Measurements from ENCODE around the gene CRIP3.

Gene CRIP3

GRCh38 chr6:43291708-43292107, 16.9 kb downstream of the CRIP3 start:
- peaks cover 3% of the 10 kb centered on the region for H3K27me3 ChIP-seq (ENCODE audit: insufficient read depth, low read length)
- H3K9me3 ChIP-seq (ENCODE audit: low read length), result no peaks in the 10 kb centered on the region
- no peak overlapping the region for H3K4me3 ChIP-seq (ENCODE audit: low read length)
- peaks cover 2% of the 10 kb centered on the region for H3K4me1 ChIP-seq (ENCODE audit: insufficient read depth, low read length)
- H2AFZ ChIP-seq (ENCODE audit: low read depth, low read length), result no peak overlapping the region
- H3K36me3 ChIP-seq (ENCODE audit: insufficient read depth, low read length), result no peaks in the 10 kb centered on the region

DNA sequence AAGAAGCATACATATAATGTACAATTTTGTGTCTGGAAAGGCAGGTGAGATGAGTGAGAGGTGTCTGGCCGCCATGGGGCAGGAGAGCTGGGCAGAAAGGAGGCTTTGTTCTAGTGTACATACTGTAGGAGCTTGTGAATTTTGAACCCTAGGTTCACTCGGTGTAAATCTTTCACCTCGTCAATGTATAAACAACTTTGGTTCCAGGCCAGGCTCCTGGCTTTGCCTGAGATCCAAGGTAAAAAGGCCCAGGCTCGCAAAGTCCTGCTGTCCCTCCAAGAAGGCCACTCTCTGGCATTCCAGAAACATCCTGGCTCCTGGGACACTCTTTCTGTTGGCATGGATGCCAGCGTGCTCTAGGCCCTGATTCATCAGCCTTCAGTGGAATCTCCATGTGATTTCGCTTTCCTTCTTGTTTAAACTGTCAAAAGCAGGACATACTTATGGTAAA, 17.7 kb downstream of the CRIP3 start:
- Histone ChIP-seq H3K4me3 (ENCODE audit: low read length) (no peak overlapping the region), H3K9me3 (ENCODE audit: low read length) (no peaks in the 10 kb centered on the region)

DNA sequence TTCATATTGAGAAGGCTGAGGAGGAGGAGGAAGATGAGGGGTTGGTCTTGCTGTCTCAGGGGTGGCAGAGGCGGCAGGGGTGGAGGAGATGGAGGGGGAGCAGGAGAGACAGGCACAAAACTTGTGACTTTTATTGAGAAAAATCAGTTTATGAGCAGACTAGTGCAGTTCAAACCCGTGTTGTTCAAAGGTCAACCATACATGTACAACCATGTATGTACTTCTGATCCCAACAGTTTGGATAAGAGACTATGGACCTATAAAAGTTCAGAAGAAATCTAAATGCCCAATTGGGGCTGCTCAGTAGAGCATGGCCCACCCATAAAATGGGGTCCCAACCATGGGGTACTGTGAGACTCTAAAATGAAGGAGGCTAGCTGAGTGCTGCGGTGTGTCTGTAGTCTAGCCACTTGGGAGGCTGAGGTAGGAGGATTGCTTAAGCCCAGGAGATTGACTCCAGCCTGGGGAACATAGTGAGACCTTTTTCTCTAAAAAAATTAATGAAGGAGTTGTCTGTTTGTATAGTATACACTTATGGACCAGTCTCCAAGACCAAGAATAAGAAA, 18.2 kb downstream of the CRIP3 start:
- Histone ChIP-seq H2AFZ (ENCODE audit: low read depth, low read length) (no peak overlapping the region), H3K9me3 (ENCODE audit: low read length) (no peaks in the 10 kb centered on the region), H3K4me3 (ENCODE audit: low read length) (no peak overlapping the region), H3K27me3 (ENCODE audit: insufficient read depth, low read length) (peaks cover 3% of the 10 kb centered on the region), H3K36me3 (ENCODE audit: insufficient read depth, low read length) (no peaks in the 10 kb centered on the region), H3K4me1 (ENCODE audit: insufficient read depth, low read length) (no peaks in the 10 kb centered on the region)

More for the DNA sequence above, 17.7 kb downstream of the CRIP3 start:
- no peak overlapping the region for H2AFZ ChIP-seq (ENCODE audit: low read depth, low read length)
- no peaks in the 10 kb centered on the region for H3K36me3 ChIP-seq (ENCODE audit: insufficient read depth, low read length)
- H3K27me3 ChIP-seq (ENCODE audit: insufficient read depth, low read length), result peaks cover 3% of the 10 kb centered on the region
- no peaks in the 10 kb centered on the region for H3K4me1 ChIP-seq (ENCODE audit: insufficient read depth, low read length)

DNA sequence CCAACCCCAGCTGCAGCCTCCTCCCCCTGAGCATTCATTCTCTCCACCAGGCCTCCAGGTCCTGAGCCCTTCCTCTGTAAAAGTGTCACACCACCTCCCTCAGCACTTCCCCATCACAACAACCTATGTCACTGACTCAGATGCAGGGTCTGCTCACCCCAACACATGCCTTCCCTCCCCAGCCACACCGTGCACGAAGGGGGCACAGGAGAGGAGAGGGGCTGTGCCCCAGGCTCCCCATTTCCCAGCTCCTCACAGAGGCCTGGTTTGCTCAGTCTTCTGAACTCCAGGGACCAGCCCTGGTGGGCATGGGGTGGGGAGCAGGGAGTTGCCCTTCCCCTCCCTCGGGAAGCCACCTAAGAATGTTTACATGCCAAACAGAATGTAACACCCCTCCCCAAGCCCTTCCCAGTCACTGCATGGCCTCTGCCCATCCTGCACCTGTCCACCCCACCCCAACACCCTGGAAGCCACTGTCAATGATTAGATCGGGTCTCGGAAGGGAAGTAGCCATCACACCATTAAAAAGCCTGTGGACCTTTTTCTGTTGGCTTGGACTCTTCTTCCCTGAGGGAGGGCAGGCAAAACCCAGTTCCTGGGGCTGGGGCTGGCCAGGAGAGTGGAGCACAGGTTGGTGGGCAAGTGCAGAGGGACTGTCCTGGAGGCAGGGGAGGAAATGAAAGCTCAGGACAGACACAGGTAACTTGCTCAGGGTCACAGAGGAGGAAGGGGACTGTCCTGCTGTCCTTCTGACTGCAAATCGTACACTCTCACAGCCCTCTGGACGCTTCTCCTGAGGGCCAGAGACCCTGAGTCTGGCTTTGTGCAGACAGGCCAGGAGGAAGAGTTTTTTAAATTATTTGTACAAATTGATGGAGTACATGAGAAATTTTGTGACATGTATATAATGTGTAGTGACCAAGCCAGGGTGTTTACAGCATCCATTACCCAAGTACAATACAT, 20.6 kb downstream of the CRIP3 start:
- Histone ChIP-seq H3K27me3 (ENCODE audit: insufficient read depth, low read length) (peaks cover 3% of the 10 kb centered on the region), H3K4me3 (ENCODE audit: low read length) (no peak overlapping the region), H3K36me3 (ENCODE audit: insufficient read depth, low read length) (no peaks in the 10 kb centered on the region), H2AFZ (ENCODE audit: low read depth, low read length) (no peak overlapping the region), H3K4me1 (ENCODE audit: insufficient read depth, low read length) (no peaks in the 10 kb centered on the region), H3K9me3 (ENCODE audit: low read length) (no peaks in the 10 kb centered on the region)

- Histone ChIP-seq H3K4me1 (ENCODE audit: insufficient read depth, low read length) (no peaks in the 10 kb centered on the region), H2AFZ (ENCODE audit: low read depth, low read length) (no peak overlapping the region), H3K36me3 (ENCODE audit: insufficient read depth, low read length) (no peaks in the 10 kb centered on the region), H3K9me3 (ENCODE audit: low read length) (no peaks in the 10 kb centered on the region), H3K27me3 (ENCODE audit: insufficient read depth, low read length) (peaks cover 3% of the 10 kb centered on the region), H3K4me3 (ENCODE audit: low read length) (no peak overlapping the region)
These were observed 21.5 kb downstream of the CRIP3 start for GRCh38 chr6:43286980-43287716.

GRCh38 chr6:43286456-43286979, 22.1 kb downstream of the CRIP3 start:
- no peaks in the 10 kb centered on the region for H3K9me3 ChIP-seq (ENCODE audit: low read length)
- no peak overlapping the region for H3K4me3 ChIP-seq (ENCODE audit: low read length)
- H3K4me1 ChIP-seq (ENCODE audit: insufficient read depth, low read length), result no peaks in the 10 kb centered on the region
- no peak overlapping the region for H2AFZ ChIP-seq (ENCODE audit: low read depth, low read length)
- H3K36me3 ChIP-seq (ENCODE audit: insufficient read depth, low read length), result no peaks in the 10 kb centered on the region
- H3K27me3 ChIP-seq (ENCODE audit: insufficient read depth, low read length), result peaks cover 3% of the 10 kb centered on the region

- Histone ChIP-seq H3K4me3 (ENCODE audit: low read length) (no peak overlapping the region), H3K36me3 (ENCODE audit: insufficient read depth, low read length) (no peaks in the 10 kb centered on the region), H3K9me3 (ENCODE audit: low read length) (no peaks in the 10 kb centered on the region), H3K4me1 (ENCODE audit: insufficient read depth, low read length) (no peaks in the 10 kb centered on the region), H2AFZ (ENCODE audit: low read depth, low read length) (no peak overlapping the region), H3K27me3 (ENCODE audit: insufficient read depth, low read length) (no peaks in the 10 kb centered on the region)
These were observed 22.8 kb downstream of the CRIP3 start for GRCh38 chr6:43285832-43286231.

- Histone ChIP-seq H2AFZ (ENCODE audit: low read depth, low read length) (no peak overlapping the region), H3K4me3 (ENCODE audit: low read length) (no peak overlapping the region), H3K9me3 (ENCODE audit: low read length) (no peaks in the 10 kb centered on the region), H3K4me1 (ENCODE audit: insufficient read depth, low read length) (no peaks in the 10 kb centered on the region), H3K36me3 (ENCODE audit: insufficient read depth, low read length) (no peaks in the 10 kb centered on the region), H3K27me3 (ENCODE audit: insufficient read depth, low read length) (no peaks in the 10 kb centered on the region)
These were observed 23.4 kb downstream of the CRIP3 start for GRCh38 chr6:43284991-43285781.

DNA sequence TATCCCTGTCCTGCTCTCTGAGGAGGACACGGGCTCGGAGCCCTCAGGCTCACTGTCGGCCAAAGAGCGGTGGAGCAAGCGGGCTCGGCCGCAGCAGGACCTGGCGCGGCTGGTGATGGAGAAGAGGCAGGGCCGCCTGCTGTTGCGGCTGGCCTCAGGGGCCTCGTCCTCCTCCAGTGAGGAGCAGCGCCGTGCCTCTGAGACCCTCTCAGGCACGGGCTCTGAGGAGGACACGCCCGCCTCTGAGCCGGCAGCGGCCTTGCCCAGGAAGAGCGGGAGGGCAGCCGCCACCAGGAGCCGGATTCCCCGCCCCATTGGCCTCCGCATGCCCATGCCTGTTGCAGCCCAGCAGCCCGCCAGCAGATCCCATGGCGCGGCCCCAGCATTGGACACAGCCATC, 24.7 kb downstream of the CRIP3 start:
- peaks cover 1% of the 10 kb centered on the region for H3K4me1 ChIP-seq (ENCODE audit: insufficient read depth, low read length)
- no peak overlapping the region for H2AFZ ChIP-seq (ENCODE audit: low read depth, low read length)
- H3K27me3 ChIP-seq (ENCODE audit: insufficient read depth, low read length), result no peaks in the 10 kb centered on the region
- H3K36me3 ChIP-seq (ENCODE audit: insufficient read depth, low read length), result no peaks in the 10 kb centered on the region
- H3K9me3 ChIP-seq (ENCODE audit: low read length), result no peaks in the 10 kb centered on the region
- H3K4me3 ChIP-seq (ENCODE audit: low read length), result no peak overlapping the region

DNA sequence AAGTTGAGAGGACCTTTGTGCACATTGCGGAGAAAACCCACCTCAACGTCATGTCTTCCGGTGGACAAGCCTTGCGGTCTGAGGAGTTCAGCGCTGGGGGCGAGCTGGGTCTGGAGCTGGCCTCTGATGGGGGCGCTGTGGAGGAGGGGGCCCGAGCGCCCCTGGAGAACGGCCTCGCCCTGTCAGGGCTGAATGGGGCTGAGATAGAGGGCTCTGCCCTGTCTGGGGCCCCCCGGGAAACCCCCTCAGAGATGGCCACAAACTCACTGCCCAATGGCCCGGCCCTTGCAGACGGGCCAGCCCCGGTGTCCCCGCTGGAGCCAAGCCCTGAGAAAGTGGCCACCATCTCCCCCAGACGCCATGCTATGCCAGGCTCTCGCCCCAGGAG, 25.1 kb downstream of the CRIP3 start:
- peaks cover 5% of the 10 kb centered on the region for H3K4me1 ChIP-seq (ENCODE audit: insufficient read depth, low read length)
- no peak overlapping the region for H3K4me3 ChIP-seq (ENCODE audit: low read length)
- H3K9me3 ChIP-seq (ENCODE audit: low read length), result no peaks in the 10 kb centered on the region
- no peak overlapping the region for H2AFZ ChIP-seq (ENCODE audit: low read depth, low read length)
- H3K36me3 ChIP-seq (ENCODE audit: insufficient read depth, low read length), result no peaks in the 10 kb centered on the region
- no peaks in the 10 kb centered on the region for H3K27me3 ChIP-seq (ENCODE audit: insufficient read depth, low read length)

DNA sequence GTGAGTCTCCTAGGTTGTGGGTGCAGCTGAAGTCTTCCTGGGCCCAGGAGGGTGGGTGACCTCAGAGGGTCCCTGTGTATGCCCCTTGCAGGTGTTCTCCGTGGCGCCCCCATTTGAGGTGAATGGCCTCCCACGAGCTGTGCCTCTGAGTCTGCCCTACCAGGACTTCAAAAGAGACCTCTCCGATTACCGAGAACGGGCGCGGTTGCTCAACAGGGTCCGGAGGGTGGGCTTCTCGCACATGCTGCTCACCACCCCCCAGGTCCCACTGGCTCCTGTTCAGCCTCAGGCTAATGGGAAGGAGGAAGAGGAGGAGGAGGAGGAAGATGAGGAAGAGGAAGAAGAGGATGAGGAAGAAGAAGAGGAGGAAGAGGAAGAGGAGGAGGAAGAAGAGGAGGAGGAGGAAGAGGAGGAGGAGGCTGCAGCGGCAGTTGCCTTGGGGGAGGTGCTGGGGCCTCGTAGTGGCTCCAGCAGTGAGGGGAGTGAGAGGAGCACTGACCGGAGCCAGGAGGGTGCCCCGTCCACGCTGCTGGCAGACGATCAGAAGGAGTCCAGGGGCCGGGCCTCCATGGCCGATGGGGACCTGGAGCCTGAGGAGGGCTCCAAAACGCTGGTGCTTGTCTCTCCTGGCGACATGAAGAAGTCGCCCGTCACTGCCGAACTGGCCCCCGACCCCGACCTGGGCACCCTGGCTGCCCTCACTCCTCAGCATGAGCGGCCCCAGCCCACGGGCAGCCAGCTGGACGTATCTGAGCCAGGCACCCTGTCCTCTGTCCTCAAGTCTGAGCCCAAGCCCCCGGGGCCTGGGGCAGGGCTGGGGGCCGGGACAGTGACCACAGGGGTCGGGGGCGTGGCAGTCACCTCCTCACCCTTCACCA, 25.8 kb downstream of the CRIP3 start:
- no peak overlapping the region for H2AFZ ChIP-seq (ENCODE audit: low read depth, low read length)
- H3K27me3 ChIP-seq (ENCODE audit: insufficient read depth, low read length), result no peaks in the 10 kb centered on the region
- no peak overlapping the region for H3K4me3 ChIP-seq (ENCODE audit: low read length)
- no peaks in the 10 kb centered on the region for H3K9me3 ChIP-seq (ENCODE audit: low read length)
- H3K4me1 ChIP-seq (ENCODE audit: insufficient read depth, low read length), result peaks cover 11% of the 10 kb centered on the region
- no peaks in the 10 kb centered on the region for H3K36me3 ChIP-seq (ENCODE audit: insufficient read depth, low read length)

GRCh38 chr6:43282060-43282459, 26.6 kb downstream of the CRIP3 start:
- H3K4me3 ChIP-seq (ENCODE audit: low read length), result no peak overlapping the region
- H3K27me3 ChIP-seq (ENCODE audit: insufficient read depth, low read length), result no peaks in the 10 kb centered on the region
- peaks cover 16% of the 10 kb centered on the region for H3K4me1 ChIP-seq (ENCODE audit: insufficient read depth, low read length)
- no peaks in the 10 kb centered on the region for H3K36me3 ChIP-seq (ENCODE audit: insufficient read depth, low read length)
- H3K9me3 ChIP-seq (ENCODE audit: low read length), result no peaks in the 10 kb centered on the region
- no peak overlapping the region for H2AFZ ChIP-seq (ENCODE audit: low read depth, low read length)

Measured in neuron (in vitro differentiated cells).